ENCODE results near the gene EBF4.

DNA sequence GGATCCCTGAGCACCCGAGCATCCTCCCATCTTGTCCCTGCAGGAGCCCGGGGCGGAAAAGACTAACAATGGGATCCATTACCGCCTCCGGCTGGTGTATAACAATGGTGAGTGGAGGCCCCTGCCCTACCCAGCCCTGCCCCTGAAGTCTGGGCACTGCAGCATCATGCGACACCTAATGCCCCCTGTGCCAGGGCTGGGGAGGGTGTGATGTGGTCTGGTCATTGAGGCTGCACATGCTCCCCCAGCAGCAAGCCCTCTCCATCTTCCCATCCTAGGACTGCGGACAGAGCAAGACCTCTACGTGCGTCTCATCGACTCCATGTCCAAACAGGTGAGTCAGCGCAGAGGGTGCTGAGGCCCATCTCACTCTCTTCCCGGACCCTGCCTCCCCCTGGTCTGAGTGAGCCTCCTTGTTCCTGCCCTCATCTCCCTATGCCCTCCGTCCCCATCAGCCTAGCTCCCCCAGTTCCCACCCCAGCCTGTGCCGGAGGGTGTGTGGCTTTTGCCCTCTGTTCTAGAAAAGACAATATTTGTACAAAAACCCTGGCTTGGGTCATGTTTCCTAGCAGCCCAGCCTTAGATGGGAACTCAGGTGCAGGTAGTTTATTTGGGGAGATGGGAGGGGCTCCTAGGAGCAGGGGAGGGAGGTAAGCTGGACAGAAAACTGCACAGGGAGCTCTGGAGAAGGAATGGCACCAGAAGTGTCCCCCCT lies 13.5 kb downstream of the EBF4 start:
- TF ChIP-seq TEAD1 (CRISPR knock-in tag; IDR thresholded peaks at IDR 0.05) (no peak), RELA (CRISPR knock-in tag; IDR thresholded peaks at IDR 0.05; ENCODE audit: borderline replicate concordance) (no peak), NFYB (CRISPR knock-in tag; conservative IDR thresholded peaks at IDR 0.05; ENCODE audit: low read depth) (no peak), ZNF317 (CRISPR knock-in tag; IDR thresholded peaks at IDR 0.05; ENCODE audit: borderline replicate concordance, low read depth) (no peak), ESRRA (CRISPR knock-in tag; IDR thresholded peaks at IDR 0.05; ENCODE audit: borderline replicate concordance) (no peak)
- TF ChIP-seq, protein P1, sequence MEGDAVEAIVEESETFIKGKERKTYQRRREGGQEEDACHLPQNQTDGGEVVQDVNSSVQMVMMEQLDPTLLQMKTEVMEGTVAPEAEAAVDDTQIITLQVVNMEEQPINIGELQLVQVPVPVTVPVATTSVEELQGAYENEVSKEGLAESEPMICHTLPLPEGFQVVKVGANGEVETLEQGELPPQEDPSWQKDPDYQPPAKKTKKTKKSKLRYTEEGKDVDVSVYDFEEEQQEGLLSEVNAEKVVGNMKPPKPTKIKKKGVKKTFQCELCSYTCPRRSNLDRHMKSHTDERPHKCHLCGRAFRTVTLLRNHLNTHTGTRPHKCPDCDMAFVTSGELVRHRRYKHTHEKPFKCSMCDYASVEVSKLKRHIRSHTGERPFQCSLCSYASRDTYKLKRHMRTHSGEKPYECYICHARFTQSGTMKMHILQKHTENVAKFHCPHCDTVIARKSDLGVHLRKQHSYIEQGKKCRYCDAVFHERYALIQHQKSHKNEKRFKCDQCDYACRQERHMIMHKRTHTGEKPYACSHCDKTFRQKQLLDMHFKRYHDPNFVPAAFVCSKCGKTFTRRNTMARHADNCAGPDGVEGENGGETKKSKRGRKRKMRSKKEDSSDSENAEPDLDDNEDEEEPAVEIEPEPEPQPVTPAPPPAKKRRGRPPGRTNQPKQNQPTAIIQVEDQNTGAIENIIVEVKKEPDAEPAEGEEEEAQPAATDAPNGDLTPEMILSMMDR (IDR thresholded peaks at IDR 0.05): no peak
- TF ChIP-seq, protein P2, sequence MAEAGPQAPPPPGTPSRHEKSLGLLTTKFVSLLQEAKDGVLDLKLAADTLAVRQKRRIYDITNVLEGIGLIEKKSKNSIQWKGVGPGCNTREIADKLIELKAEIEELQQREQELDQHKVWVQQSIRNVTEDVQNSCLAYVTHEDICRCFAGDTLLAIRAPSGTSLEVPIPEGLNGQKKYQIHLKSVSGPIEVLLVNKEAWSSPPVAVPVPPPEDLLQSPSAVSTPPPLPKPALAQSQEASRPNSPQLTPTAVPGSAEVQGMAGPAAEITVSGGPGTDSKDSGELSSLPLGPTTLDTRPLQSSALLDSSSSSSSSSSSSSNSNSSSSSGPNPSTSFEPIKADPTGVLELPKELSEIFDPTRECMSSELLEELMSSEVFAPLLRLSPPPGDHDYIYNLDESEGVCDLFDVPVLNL (CRISPR knock-in tag; IDR thresholded peaks at IDR 0.05; ENCODE audit: borderline replicate concordance, low read depth): no peak
- TF ChIP-seq, protein P3, sequence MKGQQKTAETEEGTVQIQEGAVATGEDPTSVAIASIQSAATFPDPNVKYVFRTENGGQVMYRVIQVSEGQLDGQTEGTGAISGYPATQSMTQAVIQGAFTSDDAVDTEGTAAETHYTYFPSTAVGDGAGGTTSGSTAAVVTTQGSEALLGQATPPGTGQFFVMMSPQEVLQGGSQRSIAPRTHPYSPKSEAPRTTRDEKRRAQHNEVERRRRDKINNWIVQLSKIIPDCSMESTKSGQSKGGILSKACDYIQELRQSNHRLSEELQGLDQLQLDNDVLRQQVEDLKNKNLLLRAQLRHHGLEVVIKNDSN (CRISPR knock-in tag; IDR thresholded peaks at IDR 0.05): no peak
